Testis (tissue), 2 donors: Measurements from ENCODE around the gene FCN2.

Experiments used
- POLR2A ChIP-seq: fragments of 450-650 bp; IDR thresholded peaks from one replicate; pipeline ENCODE4 v1.6.1; 2017; ENCODE audit warnings: antibody characterized with exemption, mild to moderate bottlenecking, moderate library complexity
- TF ChIP-seq, protein P1 (sequence below), 3 experiments: fragments of 450-650 bp in 2 of 3; fragments of 200-600 bp in 1 of 3; sonication (generic) in 1 of 3; IDR thresholded peaks; one replicate each; pipeline ENCODE4 v1.5.1; 2016 to 2019; ENCODE audit warnings: antibody characterized with exemption in 3 of 3, mild to moderate bottlenecking in 2 of 3, moderate library complexity in 1 of 3

GRCh38 chr9:134879664-134880483 lies 736 bp upstream of the FCN2 start:
- TF ChIP-seq, protein P1, sequence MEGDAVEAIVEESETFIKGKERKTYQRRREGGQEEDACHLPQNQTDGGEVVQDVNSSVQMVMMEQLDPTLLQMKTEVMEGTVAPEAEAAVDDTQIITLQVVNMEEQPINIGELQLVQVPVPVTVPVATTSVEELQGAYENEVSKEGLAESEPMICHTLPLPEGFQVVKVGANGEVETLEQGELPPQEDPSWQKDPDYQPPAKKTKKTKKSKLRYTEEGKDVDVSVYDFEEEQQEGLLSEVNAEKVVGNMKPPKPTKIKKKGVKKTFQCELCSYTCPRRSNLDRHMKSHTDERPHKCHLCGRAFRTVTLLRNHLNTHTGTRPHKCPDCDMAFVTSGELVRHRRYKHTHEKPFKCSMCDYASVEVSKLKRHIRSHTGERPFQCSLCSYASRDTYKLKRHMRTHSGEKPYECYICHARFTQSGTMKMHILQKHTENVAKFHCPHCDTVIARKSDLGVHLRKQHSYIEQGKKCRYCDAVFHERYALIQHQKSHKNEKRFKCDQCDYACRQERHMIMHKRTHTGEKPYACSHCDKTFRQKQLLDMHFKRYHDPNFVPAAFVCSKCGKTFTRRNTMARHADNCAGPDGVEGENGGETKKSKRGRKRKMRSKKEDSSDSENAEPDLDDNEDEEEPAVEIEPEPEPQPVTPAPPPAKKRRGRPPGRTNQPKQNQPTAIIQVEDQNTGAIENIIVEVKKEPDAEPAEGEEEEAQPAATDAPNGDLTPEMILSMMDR (IDR thresholded peaks at IDR 0.05), result no peak
- no peak for TF ChIP-seq POLR2A
